ENCODE results near the gene FCER1A.

FCER1A gene

DNA sequence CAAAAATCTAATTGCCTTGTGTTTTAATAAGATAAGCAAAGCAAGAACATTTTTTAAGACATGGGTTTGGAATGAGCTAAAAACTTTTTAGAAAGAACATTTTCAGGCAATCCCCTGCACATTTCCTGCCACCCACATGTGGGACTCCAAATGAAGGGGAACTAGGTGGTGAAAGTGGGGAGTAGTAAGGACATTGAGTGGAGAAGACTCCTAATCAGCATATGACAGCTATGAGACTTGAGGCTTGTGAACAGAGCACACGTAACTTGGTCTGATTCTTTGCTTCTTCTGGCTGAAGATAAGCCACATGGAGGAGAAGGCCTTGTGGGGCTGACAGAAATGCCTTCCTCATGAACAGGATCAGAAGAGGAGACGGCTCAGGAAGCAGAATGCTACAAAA is 50.3 kb downstream of the FCER1A start:
- DNase-seq, result no peak

All from CD4-positive, alpha-beta T cell treated with Interleukin-1 beta for 1 hour (primary cell).